ENCODE data around the gene SEC62.

Gene SEC62

GRCh38 chr3:169969174-169970095 lies 2.8 kb downstream of the SEC62 start:
- H3K23ac ChIP-seq (ENCODE audit: low read length): no peak overlapping the region
- DNase-seq: no peak
- no peak overlapping the region for H2BK120ac ChIP-seq (ENCODE audit: insufficient read depth, low read length, poor library complexity)
- H3K79me1 ChIP-seq (ENCODE audit: low read length): peaks cover 6% of the 10 kb centered on the region
- H3K18ac ChIP-seq (ENCODE audit: low read length): no peak overlapping the region
- no peak overlapping the region for H2AK5ac ChIP-seq (ENCODE audit: low read length)
- no peaks in the 10 kb centered on the region for H3K27me3 ChIP-seq (ENCODE audit: insufficient read depth, low read length)
- no peak overlapping the region for H2BK12ac ChIP-seq (ENCODE audit: low read length)
- H4K91ac ChIP-seq (ENCODE audit: low read depth, low read length): no peak overlapping the region
- H3K4ac ChIP-seq (ENCODE audit: low read depth, low read length): peak overlapping the region; percentile 46
- H3K4me2 ChIP-seq (ENCODE audit: low read length): no peak overlapping the region
- H3K14ac ChIP-seq (ENCODE audit: low read length): no peak overlapping the region
- no peaks in the 10 kb centered on the region for H3K4me1 ChIP-seq (ENCODE audit: control insufficient read depth in 1 of 2, insufficient read depth in 2 of 2, low read length in 2 of 2)
- WGBS (ENCODE audit: extremely low coverage, insufficient coverage, insufficient read length): no CpG with 5 or more reads among the region's 5 CpGs
- H3K4me3 ChIP-seq (ENCODE audit: low read depth, low read length): no peak overlapping the region
- H3K9ac ChIP-seq (ENCODE audit: low read length): no peak overlapping the region
- H3K27ac ChIP-seq (ENCODE audit: low read depth, low read length): no peak overlapping the region
- H4K12ac ChIP-seq (ENCODE audit: low read depth, low read length): no peak overlapping the region
- H3K36me3 ChIP-seq (ENCODE audit: control insufficient read depth in 1 of 2, insufficient read depth in 2 of 2, low read length in 2 of 2): peaks cover 0 to 2% of the 10 kb centered on the region in 2 experiments
- H3K9me3 ChIP-seq (ENCODE audit: insufficient read depth, low read depth, low read length): no peaks in the 10 kb centered on the region
- no peak overlapping the region for H4K8ac ChIP-seq (ENCODE audit: low read depth, low read length)
- no peak overlapping the region for H2BK5ac ChIP-seq (ENCODE audit: low read depth, low read length, poor library complexity)
- H3K79me2 ChIP-seq (ENCODE audit: control insufficient read depth, insufficient read depth, low read length, poor library complexity): peaks cover 14% of the 10 kb centered on the region
- no peak overlapping the region for H2AFZ ChIP-seq (ENCODE audit: insufficient read depth, low read length, poor library complexity)

GRCh38 chr3:169970847-169971246 lies 4.2 kb downstream of the SEC62 start:
- Histone ChIP-seq H4K8ac (ENCODE audit: low read depth, low read length) (no peak overlapping the region), H3K4ac (ENCODE audit: low read depth, low read length) (peak overlapping the region; percentile 64), H2BK120ac (ENCODE audit: insufficient read depth, low read length, poor library complexity) (no peak overlapping the region), H3K9ac (ENCODE audit: low read length) (no peak overlapping the region), H3K4me3 (ENCODE audit: low read depth, low read length) (no peak overlapping the region), H3K79me1 (ENCODE audit: low read length) (peaks cover 6% of the 10 kb centered on the region), H3K36me3 (ENCODE audit: control insufficient read depth in 1 of 2, insufficient read depth in 2 of 2, low read length in 2 of 2) (peaks cover 0 to 2% of the 10 kb centered on the region in 2 experiments), H3K14ac (ENCODE audit: low read length) (no peak overlapping the region), H4K12ac (ENCODE audit: low read depth, low read length) (no peak overlapping the region), H2AK5ac (ENCODE audit: low read length) (no peak overlapping the region), H2BK12ac (ENCODE audit: low read length) (no peak overlapping the region), H3K4me1 (ENCODE audit: control insufficient read depth in 1 of 2, insufficient read depth in 2 of 2, low read length in 2 of 2) (no peaks in the 10 kb centered on the region), H2BK5ac (ENCODE audit: low read depth, low read length, poor library complexity) (no peak overlapping the region), H3K27me3 (ENCODE audit: insufficient read depth, low read length) (no peaks in the 10 kb centered on the region), H2AFZ (ENCODE audit: insufficient read depth, low read length, poor library complexity) (no peak overlapping the region), H3K27ac (ENCODE audit: low read depth, low read length) (no peak overlapping the region), H3K9me3 (ENCODE audit: insufficient read depth, low read depth, low read length) (no peaks in the 10 kb centered on the region), H4K91ac (ENCODE audit: low read depth, low read length) (no peak overlapping the region), H3K18ac (ENCODE audit: low read length) (no peak overlapping the region), H3K23ac (ENCODE audit: low read length) (no peak overlapping the region), H3K79me2 (ENCODE audit: control insufficient read depth, insufficient read depth, low read length, poor library complexity) (peaks cover 14% of the 10 kb centered on the region), H3K4me2 (ENCODE audit: low read length) (no peak overlapping the region)
- WGBS (ENCODE audit: extremely low coverage, insufficient coverage, insufficient read length): no CpG with 5 or more reads among the region's 1 CpG
- no peak for DNase-seq

- WGBS (ENCODE audit: extremely low coverage, insufficient coverage, insufficient read length): no CpG with 5 or more reads among the region's 2 CpGs
- H3K18ac ChIP-seq (ENCODE audit: low read length): no peak overlapping the region
- no peak overlapping the region for H2BK12ac ChIP-seq (ENCODE audit: low read length)
Observed at GRCh38 chr3:169971522-169971921, 4.9 kb downstream of the SEC62 start.

GRCh38 chr3:169980055-169980454 lies 13.4 kb downstream of the SEC62 start:
- H3K9ac ChIP-seq (ENCODE audit: low read length): no peak overlapping the region
- no peak overlapping the region for H3K27ac ChIP-seq (ENCODE audit: low read depth, low read length)
- no CpG with 5 or more reads among the region's 2 CpGs for WGBS (ENCODE audit: extremely low coverage, insufficient coverage, insufficient read length)
- no peaks in the 10 kb centered on the region for H3K79me1 ChIP-seq (ENCODE audit: low read length)
- no peak overlapping the region for H3K14ac ChIP-seq (ENCODE audit: low read length)
- no peak overlapping the region for H4K12ac ChIP-seq (ENCODE audit: low read depth, low read length)
- H3K4me3 ChIP-seq (ENCODE audit: low read depth, low read length): no peak overlapping the region
- no peak overlapping the region for H3K23ac ChIP-seq (ENCODE audit: low read length)
- H3K4ac ChIP-seq (ENCODE audit: low read depth, low read length): no peak overlapping the region
- no peak overlapping the region for H4K91ac ChIP-seq (ENCODE audit: low read depth, low read length)
- H3K27me3 ChIP-seq (ENCODE audit: insufficient read depth, low read length): no peaks in the 10 kb centered on the region
- no peak overlapping the region for H2AK5ac ChIP-seq (ENCODE audit: low read length)
- H3K4me1 ChIP-seq (ENCODE audit: control insufficient read depth in 1 of 2, insufficient read depth in 2 of 2, low read length in 2 of 2): no peaks in the 10 kb centered on the region
- no peaks in the 10 kb centered on the region for H3K9me3 ChIP-seq (ENCODE audit: insufficient read depth, low read depth, low read length)
- no peaks in the 10 kb centered on the region for H3K79me2 ChIP-seq (ENCODE audit: control insufficient read depth, insufficient read depth, low read length, poor library complexity)
- no peak overlapping the region for H2BK5ac ChIP-seq (ENCODE audit: low read depth, low read length, poor library complexity)
- no peak overlapping the region for H2AFZ ChIP-seq (ENCODE audit: insufficient read depth, low read length, poor library complexity)
- DNase-seq: peak in 1 of 2 donors; percentile 90
- H3K36me3 ChIP-seq (ENCODE audit: control insufficient read depth in 1 of 2, insufficient read depth in 2 of 2, low read length in 2 of 2): peaks cover 6 to 25% of the 10 kb centered on the region in 2 experiments
- no peak overlapping the region for H2BK120ac ChIP-seq (ENCODE audit: insufficient read depth, low read length, poor library complexity)
- H2BK12ac ChIP-seq (ENCODE audit: low read length): no peak overlapping the region
- no peak overlapping the region for H3K18ac ChIP-seq (ENCODE audit: low read length)
- no peak overlapping the region for H3K4me2 ChIP-seq (ENCODE audit: low read length)
- no peak overlapping the region for H4K8ac ChIP-seq (ENCODE audit: low read depth, low read length)

More at GRCh38 chr3:169971522-169971921, 4.9 kb downstream of the SEC62 start:
- Histone ChIP-seq H3K23ac (ENCODE audit: low read length) (no peak overlapping the region), H2BK5ac (ENCODE audit: low read depth, low read length, poor library complexity) (no peak overlapping the region), H3K4me3 (ENCODE audit: low read depth, low read length) (no peak overlapping the region), H4K12ac (ENCODE audit: low read depth, low read length) (no peak overlapping the region), H3K9ac (ENCODE audit: low read length) (no peak overlapping the region), H3K27ac (ENCODE audit: low read depth, low read length) (no peak overlapping the region), H2BK120ac (ENCODE audit: insufficient read depth, low read length, poor library complexity) (no peak overlapping the region), H2AFZ (ENCODE audit: insufficient read depth, low read length, poor library complexity) (no peak overlapping the region), H3K4ac (ENCODE audit: low read depth, low read length) (no peak overlapping the region), H4K8ac (ENCODE audit: low read depth, low read length) (no peak overlapping the region), H3K79me2 (ENCODE audit: control insufficient read depth, insufficient read depth, low read length, poor library complexity) (peaks cover 12% of the 10 kb centered on the region), H3K4me2 (ENCODE audit: low read length) (no peak overlapping the region), H3K14ac (ENCODE audit: low read length) (no peak overlapping the region), H3K36me3 (ENCODE audit: control insufficient read depth in 1 of 2, insufficient read depth in 2 of 2, low read length in 2 of 2) (peaks cover 3 to 5% of the 10 kb centered on the region in 2 experiments), H3K79me1 (ENCODE audit: low read length) (peaks cover 6% of the 10 kb centered on the region), H3K4me1 (ENCODE audit: control insufficient read depth in 1 of 2, insufficient read depth in 2 of 2, low read length in 2 of 2) (no peaks in the 10 kb centered on the region), H3K9me3 (ENCODE audit: insufficient read depth, low read depth, low read length) (no peaks in the 10 kb centered on the region), H2AK5ac (ENCODE audit: low read length) (no peak overlapping the region), H4K91ac (ENCODE audit: low read depth, low read length) (no peak overlapping the region), H3K27me3 (ENCODE audit: insufficient read depth, low read length) (no peaks in the 10 kb centered on the region)
- no peak for DNase-seq

Measured in trophoblast cell (in vitro differentiated cells and primary cell).